LNCAP (cell line): ENCODE measurements around the gene HOXA3.

Source experiments
- CTCF ChIP-seq: fragments of 450-650 bp; IDR thresholded peaks from 2 replicates; pipeline ENCODE4 v1.5.1; 2017; ENCODE audit warnings: mild to moderate bottlenecking

HOXA3 gene

GRCh38 chr7:27159266-27160144, 7.1 kb upstream of the HOXA3 start:
- TF ChIP-seq CTCF, result no peak

GRCh38 chr7:27158436-27159265, 6.3 kb upstream of the HOXA3 start:
- no peak for TF ChIP-seq CTCF

GRCh38 chr7:27157702-27158431, 5.5 kb upstream of the HOXA3 start:
- no peak for TF ChIP-seq CTCF

GRCh38 chr7:27156916-27157701, 4.7 kb upstream of the HOXA3 start:
- TF ChIP-seq CTCF, result no peak

- TF ChIP-seq CTCF, result no peak
Measured at GRCh38 chr7:27156508-27156898, 4.1 kb upstream of the HOXA3 start, which contains the start of gene HOXA7. HOXA7 (minus strand) TSS chr7:27156675; CDS start chr7:27156545, 130 bp downstream.

GRCh38 chr7:27155816-27156507, 3.6 kb upstream of the HOXA3 start:
- TF ChIP-seq CTCF, result no peak
